NK-92 (cell line): ENCODE measurements around the gene BRSK2.

Experiments used
- DNase-seq: peaks from one replicate; lab custom pipeline; 2025; ENCODE audit not compliant: unreplicated experiment; lab: John Stamatoyannopoulos, UW

The BRSK2 gene

DNA sequence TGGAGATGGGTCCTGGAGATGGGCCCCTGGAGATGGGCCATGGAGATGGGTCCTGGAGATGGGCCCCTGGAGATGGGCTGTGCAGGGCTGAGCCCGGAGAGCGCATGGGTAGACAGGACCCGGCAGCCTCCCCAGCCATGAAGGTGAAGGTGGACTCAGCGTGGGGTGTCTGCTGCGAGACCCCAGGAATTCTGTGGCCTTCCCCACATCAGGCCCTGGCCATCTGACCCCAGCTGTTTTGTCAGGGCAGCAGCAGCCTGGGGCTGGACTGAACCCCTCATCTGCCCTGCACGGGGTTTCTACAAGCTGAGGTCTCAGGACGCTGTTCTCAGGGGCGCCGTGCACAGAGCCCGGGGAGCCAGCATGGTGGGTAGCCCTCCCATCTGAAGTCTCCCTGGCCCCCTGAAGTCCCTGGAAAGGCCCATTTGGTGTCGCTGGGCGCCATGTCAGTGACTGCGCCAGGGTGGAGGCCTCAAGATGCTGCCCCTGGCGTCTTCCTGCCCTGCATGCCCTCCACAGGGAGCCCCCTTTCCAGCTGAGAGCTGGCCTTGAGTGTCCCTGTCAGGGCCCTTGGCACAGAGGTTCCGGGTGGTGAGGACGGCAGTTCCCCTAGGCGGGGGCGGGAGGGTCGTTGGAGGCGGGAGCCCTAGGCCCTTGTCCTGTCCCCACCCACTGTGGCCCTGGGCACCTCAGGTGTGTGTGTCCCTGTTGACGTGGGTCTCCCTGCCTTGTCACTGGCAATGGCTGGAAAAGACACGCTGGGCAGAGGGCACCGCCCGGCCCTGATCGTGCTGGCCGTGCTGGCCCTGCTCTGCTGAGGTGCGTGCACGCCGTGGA lies 5.4 kb downstream of the BRSK2 start:
- no peak for DNase-seq

DNA sequence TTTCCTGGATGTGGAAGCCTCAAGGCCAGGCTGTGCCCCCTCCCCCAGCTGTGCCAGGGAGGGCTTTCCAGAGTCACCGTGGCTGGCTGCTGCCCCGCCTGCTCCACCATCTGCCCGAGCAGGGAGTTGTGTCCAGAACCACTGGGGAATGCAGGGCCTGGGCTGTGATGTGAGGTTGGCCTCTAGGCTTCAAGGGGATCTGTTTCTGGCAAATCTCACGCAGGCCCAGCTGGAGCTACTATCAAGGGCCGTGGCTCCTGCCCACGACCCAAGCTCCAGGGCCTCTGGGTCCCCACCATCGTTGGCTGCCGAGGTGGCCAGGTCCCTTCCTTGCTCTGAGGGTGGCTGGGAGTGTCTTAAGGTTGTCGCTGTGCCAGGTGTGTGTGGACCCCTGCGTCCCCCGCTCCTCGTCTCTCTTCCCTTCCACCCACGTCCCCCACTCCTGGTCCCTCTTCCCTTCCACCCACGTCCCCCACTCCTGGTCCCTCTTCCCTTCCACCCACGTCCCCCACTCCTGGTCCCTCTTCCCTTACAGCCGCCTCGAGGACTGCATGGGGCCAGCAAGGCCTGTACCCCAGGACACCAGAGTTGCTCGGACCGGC lies 6.1 kb downstream of the BRSK2 start:
- DNase-seq = no peak

DNA sequence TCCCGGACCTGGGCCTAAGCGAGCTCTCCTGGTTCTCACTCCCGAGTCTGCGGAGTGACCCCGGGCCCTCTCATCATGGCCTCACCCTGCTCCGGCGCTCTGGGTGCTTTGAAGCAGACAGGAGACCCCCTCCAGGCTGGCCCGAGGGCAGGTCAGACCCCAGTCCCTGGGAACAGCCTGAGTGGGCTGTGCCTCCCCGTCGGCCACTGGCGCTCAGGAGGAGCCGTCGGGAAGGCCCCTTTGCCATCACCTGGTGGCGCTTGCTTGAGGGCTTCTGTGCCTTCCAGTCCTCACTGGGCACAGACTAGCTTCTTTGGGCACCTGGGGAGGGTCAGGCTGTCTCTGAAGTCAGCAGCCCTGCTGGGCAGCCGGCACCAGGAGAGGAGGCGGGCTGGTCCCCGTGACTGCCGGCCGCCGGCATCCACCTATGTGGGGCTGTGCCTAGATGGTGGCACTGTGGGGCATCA lies 6.7 kb downstream of the BRSK2 start:
- no peak for DNase-seq

DNA sequence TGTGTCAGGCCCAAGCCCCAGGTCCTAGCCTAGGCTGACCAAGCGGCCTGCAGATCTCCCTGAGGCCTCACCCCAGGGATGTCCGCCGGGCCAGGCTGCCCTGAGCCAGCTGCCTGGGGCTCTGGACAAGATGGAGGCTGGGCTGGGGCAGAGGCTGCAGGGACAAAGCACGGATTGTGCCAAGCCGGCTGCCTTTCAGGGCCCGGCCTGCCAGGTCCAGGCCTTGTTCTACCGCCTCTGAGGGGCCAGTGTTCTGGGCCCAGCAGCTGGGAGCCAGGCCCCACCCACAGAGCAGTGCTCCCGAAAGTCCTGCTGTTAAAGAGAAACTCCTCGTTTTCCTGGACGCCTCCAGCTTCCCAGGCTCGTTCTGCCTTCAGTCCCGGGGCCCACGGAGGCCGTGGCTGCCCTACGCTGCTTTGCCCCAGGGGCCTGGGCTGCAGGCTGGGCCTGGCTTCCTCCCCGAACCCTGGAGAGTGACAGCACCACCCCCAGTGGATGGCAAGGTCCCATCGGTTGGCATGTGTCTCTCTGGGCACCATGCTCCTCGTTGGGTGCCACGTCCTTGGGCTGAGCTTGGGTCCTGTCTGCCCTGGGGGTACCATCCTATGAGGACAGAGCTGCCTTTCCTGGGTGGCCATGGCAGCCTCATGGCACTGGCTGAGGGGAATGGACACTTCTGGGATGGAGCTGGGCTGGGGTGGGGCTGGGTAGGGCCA lies 7.6 kb downstream of the BRSK2 start:
- no peak for DNase-seq

DNA sequence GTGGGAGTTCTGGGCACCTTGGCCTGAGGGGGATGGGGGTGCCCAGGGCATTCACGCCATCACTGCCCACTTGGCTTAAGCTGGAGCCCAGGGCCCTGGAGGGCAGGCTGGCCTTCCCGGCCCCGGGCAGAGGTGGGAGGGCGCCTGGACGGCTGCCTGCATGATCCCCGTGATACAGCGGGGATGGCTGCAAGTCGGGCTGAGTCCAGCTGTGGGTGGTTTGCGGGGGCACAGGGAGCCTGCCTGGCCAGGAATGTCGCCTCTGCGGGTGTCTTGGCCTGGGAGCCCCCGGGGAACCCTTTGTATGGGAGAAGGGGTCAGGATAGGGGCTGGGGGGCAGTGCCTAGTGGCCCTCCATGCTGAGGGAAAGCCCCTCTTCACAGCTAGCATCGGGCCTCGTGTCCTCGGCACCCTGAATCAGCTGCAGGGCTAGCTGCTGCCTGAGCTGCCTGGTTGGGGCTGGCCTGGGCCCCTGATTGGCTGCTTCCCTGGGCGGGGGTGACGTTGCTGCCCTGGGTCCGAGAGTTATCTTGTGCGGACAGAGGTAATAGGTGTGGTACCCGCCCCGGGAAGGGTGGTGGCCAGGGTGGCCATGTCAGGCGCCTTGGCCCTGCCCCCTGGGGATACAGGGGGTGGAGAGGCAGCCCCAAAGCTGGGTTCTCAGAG lies 8.3 kb downstream of the BRSK2 start:
- DNase-seq = no peak

DNA sequence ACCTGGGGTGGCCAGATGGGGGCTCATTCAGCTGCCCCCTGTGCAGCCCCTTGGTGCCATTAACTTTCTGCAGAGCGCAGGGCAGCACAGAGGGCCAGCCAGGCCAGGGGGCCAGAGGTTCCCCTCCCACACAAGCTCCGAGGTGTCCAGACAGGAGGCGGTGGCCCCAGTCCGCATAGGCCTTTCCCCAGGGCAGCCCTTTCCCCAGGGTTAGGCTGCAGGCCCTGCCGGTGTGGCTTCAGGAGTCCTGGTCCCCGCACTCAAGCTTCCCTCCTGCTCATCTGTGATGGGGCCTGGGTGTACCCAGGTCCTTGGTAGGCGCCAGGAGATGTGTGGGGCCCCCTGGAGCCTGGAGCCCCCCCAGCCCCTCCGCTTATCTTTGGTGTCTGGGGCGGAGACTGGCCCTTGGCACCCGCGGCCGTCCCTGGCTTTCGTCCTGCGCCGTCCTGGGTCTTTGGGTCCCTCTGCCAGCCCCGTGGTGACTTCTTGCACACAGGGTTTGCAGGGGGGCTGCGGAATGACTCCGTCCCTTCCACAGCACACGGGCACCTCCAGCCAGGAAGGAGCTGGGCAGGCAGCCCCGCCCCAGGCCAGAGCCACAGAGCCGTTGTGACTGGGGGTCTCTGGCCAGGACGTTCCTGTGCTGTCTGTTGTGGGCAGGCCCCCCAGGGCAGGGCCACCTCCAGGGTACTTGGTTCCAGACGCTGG lies 8.9 kb downstream of the BRSK2 start:
- no peak for DNase-seq

DNA sequence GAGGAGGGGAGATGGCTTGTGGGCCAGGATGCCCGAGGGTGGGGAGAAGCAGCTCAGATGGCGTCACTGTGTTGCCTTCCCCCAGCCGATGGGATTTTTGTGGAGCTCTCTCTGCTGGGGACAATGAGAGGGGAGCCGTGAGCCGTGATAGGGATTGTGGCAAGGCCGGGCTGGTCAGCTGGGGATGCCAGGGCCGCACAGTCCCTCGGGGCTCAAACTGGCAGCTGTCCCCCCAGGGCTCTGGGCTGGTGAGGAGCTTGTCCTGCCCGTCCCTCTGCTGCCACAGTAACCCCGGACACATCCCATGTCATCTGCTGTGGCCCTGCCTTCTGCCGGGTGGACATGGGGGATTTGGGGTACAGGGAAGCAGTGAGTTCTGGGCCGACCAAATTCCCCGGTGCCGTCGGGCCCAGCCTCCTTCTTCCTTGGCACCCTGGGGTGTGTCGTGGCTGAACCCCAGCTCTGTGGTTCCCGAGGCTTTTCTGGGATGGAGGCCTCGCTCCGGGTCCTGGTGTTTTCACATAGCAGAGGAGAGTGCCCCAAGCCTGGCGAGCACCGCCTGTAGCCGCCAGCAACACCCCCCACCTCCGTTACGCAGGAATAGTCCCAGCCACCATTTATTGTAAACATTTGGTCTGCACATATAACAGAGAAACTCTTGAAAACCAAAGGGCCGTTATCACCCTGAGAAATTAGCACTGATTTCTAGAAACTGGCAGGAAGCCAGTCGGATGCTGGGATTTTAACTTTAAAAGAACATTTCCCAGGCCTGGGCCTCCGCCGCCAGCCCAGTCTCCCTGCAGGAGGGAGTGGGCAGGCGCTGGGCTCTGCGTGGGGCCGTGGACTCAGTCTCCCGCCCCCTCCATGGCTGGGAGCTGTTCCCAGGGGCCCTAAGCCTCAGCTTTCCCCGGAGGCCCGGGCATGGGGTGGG lies 9.9 kb downstream of the BRSK2 start:
- no peak for DNase-seq

DNA sequence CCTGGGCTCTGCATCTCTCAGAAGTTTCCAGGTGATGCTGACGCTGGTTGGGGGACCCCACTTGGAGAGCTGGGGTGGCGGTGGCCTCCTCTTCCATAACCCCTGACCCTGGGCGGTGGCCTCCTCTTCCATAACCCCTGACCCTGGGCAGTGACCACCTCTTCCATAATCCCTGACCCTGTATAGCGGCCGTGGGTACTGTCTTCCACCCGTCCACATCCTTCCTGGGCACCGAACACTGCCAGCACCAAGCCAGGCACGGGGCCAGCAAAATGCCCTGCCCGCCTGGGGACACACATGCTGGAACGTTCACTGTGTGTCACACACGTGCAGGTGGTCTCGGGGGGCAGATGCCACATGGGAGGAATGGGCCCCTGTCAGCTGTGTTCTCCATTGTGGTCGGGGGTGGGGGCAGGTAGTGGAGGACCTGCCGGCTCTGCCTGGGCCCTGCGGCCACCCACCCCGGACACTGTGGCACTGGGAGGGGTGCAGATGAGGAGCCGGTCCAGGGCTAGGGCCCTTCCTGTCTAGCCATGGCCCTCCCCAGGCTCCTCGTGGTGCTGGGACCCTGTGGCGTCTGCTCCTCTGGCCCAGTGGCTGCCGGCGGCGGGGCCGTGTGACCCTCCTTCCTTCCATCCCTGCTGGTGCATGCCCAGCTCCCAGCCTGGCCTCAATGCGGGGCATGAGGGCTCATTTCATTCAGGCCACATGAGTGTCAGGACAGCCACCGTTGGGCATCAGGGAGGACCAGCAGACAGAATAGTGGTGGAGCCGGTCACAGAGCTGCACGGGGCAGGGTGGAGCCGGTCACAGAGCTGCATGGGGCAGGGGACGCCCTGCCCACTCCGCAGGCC lies 10.8 kb downstream of the BRSK2 start:
- no peak for DNase-seq

DNA sequence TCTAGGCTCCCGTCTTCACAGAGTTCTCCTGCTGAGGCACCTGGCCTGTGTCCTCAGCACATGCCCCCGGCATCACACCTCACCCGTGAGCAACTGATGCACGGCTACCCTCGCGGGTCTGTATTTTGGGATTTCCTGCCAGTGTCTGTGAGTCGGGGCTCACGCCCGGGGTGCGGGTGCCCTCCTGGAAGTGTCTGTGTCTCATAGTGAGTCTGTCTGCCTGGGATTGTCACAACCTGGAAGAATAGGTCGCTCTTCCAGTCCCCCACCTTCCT lies 11.4 kb downstream of the BRSK2 start:
- no peak for DNase-seq

DNA sequence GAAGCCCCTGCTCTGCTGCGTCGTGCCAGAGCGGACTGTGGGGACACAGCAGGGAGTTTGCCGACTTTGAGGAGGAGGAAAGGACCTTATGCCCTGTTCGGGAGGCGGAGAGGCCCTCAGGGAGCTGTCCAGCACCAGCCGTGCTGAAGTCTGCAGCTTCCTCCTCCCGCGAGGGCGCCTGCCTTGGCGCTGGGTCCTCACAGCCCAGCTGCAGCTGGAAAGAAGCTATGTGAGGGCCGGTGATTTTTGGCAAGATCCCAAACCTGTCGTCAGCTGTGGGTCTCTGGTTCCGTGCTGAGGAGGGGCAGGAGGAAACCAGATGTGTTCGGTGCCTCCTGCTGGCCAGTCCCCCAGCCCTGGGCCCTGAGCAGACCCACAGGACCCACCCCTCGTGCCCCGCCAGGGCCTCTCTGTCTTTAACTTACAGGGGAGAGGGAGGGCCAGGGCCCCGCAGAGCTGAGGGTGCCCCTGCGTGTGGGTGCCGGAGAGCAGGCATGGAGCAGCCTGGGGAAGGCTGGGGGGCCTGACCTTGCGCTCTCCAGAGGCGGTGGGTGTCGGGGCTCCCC lies 12.0 kb downstream of the BRSK2 start:
- no peak for DNase-seq

DNA sequence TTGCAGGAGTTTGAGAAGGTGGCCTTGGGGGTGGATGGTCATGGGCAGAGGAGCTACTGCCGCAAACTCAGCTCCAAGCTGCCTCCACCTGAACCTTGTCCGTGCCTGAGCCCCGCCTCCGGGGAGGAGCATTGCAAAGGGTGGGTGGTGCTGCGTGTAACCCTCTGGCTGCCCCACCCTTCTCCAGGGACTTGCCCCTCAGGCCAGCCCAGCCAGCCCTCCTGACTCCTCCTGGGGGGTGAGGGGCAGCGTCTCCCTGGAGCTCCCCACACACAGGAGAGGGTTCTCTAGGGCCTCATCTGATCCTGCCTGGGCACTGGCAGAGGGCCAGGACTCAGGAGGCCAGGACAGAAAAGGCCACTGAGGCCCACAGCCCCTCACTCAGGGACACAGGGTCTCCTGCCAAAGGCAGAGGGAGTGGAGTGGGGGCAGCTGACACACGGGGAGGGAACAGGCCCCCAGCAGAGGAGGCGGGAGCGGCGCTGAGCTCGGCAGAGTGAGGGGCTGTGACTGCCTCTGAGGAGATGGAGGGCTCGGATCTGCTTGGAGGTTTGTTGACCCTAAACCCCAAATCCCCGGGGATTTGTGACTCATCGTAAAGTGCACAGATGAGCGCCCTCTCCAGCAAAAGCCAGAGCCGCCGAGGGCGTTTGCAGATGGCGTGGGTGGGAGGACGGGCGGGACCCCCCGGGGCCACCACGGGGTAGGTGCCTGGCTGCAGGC lies 12.8 kb downstream of the BRSK2 start:
- no peak for DNase-seq

DNA sequence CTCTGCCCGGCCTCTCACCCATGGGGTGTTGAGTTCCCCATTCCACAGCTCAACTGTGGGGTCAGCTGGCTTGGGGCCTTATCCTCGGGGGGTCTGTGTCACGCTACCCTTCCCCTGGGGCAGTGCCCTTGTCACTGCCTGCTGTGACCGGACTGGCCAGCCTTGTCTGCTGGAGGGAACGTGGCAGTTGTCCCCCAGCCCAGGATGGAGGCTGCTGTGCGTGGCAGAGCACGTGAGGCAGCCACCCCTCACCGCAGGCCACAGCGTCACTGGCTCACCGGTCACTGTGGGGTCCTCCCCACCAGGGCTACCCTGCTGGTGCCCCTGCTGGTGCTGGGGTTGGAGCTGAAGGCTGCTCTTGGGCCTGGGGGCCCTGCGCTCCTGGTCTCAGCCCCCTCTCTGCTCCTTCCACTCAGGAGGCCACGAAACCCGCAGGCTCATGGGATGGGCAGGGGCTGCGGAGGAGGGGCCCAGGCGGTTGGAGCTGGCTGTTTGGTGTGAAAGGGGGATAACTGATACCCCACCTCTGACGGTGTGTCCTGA lies 13.4 kb downstream of the BRSK2 start:
- no peak for DNase-seq

DNA sequence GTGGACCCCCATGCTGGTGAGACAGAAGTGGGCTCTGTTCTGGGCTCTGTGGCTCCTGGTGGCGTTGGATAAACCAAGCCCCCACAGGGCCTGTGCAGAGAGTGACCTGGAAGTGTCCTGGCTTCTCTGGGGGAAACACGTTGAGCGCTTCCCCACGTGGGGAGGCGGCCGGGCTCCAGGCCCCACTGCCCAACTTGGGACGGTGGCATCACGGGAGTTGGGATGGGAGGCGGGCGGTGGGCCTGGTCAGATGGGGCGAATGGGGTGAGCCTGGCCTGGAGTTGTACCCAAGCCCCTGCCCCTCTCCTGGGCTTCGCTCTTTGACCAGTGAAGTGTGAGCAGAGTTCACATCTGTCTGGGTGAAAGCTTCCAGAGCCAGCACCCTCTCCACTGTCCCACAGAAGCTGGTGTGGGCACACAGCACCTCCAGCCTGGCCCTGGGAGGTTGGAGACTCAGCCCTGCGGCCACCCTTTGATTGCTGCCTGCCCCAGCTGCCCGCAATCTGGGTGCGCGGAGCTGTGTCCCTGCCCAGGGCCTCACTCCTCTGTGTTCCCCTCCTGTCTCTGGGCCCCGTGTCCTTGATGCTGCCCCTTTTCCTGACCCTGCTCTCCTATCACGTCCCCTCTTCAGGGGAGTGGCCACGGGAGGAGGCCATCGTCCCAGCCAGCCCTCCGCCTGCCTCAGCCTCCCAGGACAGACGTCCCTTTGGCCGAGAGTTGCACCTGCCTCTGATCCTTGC lies 14.2 kb downstream of the BRSK2 start:
- DNase-seq = no peak

DNA sequence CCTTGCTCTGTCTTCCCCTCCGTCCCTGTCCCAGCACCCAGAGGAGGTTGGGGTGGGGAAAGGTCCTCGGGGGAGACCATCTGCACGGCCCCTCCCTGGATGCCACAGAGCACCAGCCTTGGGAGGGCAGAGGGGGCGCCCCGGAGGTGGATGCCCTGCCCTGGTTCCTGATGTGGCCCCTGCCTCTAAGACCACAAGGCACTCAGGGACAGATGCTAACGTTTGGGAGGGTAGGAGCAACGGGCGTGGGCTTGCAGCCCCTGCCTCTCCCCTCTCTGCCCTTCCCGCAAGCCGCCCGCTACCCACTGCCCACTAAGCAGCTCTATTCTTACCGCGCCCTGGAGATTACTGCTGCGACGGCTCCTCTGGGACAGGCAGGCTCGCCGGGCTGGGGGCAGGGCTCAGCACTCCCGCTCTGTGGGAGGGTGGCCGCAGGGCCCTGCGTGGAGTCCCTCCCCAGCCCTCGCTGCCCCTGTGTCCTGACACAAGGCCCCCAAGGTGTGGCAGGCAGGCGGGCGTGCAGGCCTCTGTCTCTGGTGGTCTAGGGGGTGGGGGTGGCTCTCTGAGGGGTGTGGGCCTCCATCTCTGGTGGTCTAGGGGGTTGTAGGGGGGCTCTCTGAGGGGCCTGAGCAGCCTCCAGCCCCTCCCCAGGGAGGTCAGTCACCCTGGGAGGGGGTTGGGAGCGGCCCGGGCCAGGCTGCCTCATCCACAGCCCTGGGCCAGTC lies 14.9 kb downstream of the BRSK2 start:
- DNase-seq = no peak

DNA sequence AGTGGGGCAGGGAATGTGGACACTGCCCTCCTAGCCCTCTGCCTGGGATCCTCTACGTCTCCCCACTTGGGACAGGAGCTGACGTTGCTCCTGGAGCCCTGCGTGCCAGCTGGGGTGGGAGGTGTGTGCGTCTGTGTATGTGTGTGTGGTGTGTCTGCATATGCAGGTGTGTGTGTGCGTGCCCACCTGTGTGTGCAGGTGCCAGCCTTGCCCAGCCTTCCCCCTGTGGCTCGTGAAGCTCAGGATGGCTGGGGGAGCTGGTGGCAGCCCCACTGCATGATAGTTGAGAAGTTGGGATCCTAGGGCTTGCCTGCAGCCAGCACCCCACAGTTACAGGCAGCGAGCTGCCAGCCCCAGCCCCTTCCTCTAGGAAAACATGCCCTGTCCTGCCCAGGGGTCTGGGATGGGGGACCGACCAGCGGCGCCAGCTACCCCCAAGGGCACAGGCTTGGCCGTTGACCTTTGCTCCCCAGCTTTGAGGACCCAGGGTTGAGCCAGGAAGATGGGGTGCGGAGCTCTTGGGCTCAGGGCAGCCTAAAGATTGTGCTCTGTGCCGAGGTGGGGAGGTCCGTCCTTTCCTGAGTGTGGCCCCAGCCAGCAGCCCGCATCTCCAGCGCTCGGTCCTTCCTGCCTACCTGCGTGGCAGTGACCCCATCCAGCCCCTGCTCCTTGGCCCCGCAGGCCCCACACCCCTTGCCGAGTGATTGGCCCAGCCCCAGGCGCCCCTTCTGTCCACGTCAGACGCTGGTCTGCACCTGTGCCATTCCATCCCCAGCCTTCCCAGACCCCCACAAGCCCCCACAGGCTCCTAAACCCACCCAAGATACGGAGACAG lies 15.7 kb downstream of the BRSK2 start:
- no peak for DNase-seq
